Spleen (tissue), 7 donors: ENCODE data around the gene GPATCH1.

ENCODE experiments used
- CTCF ChIP-seq, 11 experiments: fragments of 200-600 bp in 7 of 11; fragments of 450-650 bp in 4 of 11; sonication (generic) in 4 of 11; IDR thresholded peaks in 8 of 11; conservative IDR thresholded peaks in 3 of 11; 1 replicate in 7 of 11; 2 replicates in 4 of 11; pipeline versions ENCODE4 v1.4.0 to v1.8.0; 2016 to 2021; ENCODE audit warnings: antibody characterized with exemption in 11 of 11, inconsistent platforms in 4 of 11, mild to moderate bottlenecking in 1 of 11
- POLR2A ChIP-seq, 3 donors: fragments of 450-650 bp; IDR thresholded peaks; one replicate each; pipeline ENCODE4 v1.5.1; 2017; ENCODE audit warnings: antibody characterized with exemption in 3 of 3, mild to moderate bottlenecking in 1 of 3
- POLR2AphosphoS5 ChIP-seq, 3 donors: sonication (generic); formaldehyde crosslinking; IDR thresholded peaks; one replicate each; pipeline ENCODE4 v1.5.1; 2017; ENCODE audit warnings: antibody characterized with exemption in 3 of 3
- donor health status: DM: no; HTN: no; CAD: no; lungs with moderate emphysema.
- donor health status: DM: no; HTN: no; CAD: no.
- donor health status: DM: no; HTN: no; CAD: no.

DNA sequence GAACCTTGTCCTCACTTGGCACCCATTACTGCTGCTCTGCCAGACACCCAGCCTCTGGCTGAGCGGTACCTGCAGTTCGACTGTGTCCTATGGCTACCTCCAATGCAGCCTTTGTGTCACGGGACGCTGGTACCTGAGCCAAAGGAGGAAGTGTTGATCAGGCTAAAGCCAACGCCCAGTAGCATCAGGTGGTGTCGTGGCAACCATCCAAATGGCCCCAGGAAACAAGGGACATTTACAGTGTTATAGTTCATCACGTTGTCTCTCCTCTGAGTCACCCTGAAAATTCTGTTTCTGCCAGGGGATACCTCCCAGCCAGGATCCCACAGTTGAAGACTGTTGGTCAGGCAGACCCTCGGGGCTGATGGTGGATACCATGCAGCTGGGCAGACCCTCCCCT lies 26.4 kb upstream of the GPATCH1 start:
- TF ChIP-seq CTCF (IDR thresholded peaks at IDR 0.05 in 8 of 11, conservative IDR thresholded peaks at IDR 0.05 in 3 of 11) (no peak), POLR2AphosphoS5 (IDR thresholded peaks at IDR 0.05) (no peak), POLR2A (IDR thresholded peaks at IDR 0.05) (no peak)
